Chondrocyte (in vitro differentiated cells): Measurements from ENCODE around the gene PTK6. TPM values are rescaled to one million over a fixed set of nuclear protein-coding genes. Genes with fewer than 3 reads are reported as not detected.
"Not testable (repeated sequence)": the region's sequence is repeated elsewhere in the genome, so short reads cannot be mapped to it uniquely, and the experiment has no call there.

ENCODE experiments used
- DNase-seq: peaks from one replicate; pipeline ENCODE4 v3.0.0; 2021; ENCODE audit warnings: mixed read lengths, low spot score
- H3K27ac Mint-ChIP-seq: one replicate; pipeline ENCODE4 v1.8.0; 2021; ENCODE audit warnings: mild to moderate bottlenecking, moderate library complexity, mixed read lengths; ENCODE audit not compliant: unreplicated experiment
- H3K27me3 Mint-ChIP-seq: 2 replicates; pipeline ENCODE4 v1.8.0; 2021; ENCODE audit warnings: low read depth, mixed read lengths
- H3K36me3 Mint-ChIP-seq: 2 replicates; pipeline ENCODE4 v1.8.0; 2021; ENCODE audit warnings: low read depth, mixed read lengths
- H3K4me1 Mint-ChIP-seq: 2 replicates; pipeline ENCODE4 v1.8.0; 2021; ENCODE audit warnings: low read depth, mild to moderate bottlenecking, mixed read lengths
- H3K4me3 Mint-ChIP-seq: one replicate; pipeline ENCODE4 v1.8.0; 2021; ENCODE audit warnings: mild to moderate bottlenecking, moderate library complexity, mixed read lengths; ENCODE audit not compliant: unreplicated experiment
- H3K9me3 Mint-ChIP-seq: 2 replicates; pipeline ENCODE4 v1.8.0; 2021; ENCODE audit warnings: low read depth, mixed read lengths
- CTCF ChIP-seq: fragments of 200-600 bp; sonication (generic); IDR thresholded peaks from 2 replicates; pipeline ENCODE4 v1.5.0; 2021; ENCODE audit warnings: antibody characterized with exemption, mild to moderate bottlenecking, moderate library complexity
- total RNA-seq: library from RNA; stranded (reverse); gene quantifications from 3 replicates; pipeline ENCODE4 v1.2.1, GENCODE V29; 2021

PTK6 gene
- total RNA-seq, 1 donor from 2014 or later, result not detected

- Mint-ChIP-seq H3K27ac (no peak overlapping the region), H3K27me3 (peaks cover 1% of the 10 kb centered on the region), H3K4me1 (peaks cover 20% of the 10 kb centered on the region), H3K9me3 (peaks cover 8% of the 10 kb centered on the region), H3K36me3 (peaks cover 3% of the 10 kb centered on the region), H3K4me3 (no peak overlapping the region)
- DNase-seq, result no peak
- TF ChIP-seq CTCF, result no peak
Observed at GRCh38 chr20:63517376-63518309, 19.5 kb downstream of the PTK6 start.

GRCh38 chr20:63514520-63514919 is 22.7 kb downstream of the PTK6 start:
- not testable (repeated sequence) for H3K36me3 Mint-ChIP-seq, H3K27ac Mint-ChIP-seq, H3K27me3 Mint-ChIP-seq, H3K4me3 Mint-ChIP-seq, H3K4me1 Mint-ChIP-seq, H3K9me3 Mint-ChIP-seq, DNase-seq

DNA sequence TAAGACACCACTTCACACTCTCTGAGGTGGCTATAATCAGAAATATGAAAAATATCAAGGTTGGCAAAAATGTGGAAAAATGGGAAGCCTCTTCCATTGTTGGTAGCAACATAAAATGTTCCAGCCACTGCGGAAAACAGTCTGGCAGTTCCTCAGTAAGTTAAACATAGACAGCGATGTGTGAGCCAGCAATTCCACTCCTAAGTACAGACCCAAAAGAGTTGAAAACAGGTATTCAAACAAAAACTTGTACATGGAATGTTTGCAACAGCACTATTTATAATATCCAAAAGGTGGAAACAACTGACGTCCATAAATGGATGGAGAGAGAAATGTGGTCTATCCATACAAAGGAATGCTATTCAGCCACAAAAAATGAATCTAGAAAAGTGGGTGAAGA is 24.0 kb downstream of the PTK6 start:
- no peak overlapping the region for H3K4me3 Mint-ChIP-seq
- no peaks in the 10 kb centered on the region for H3K4me1 Mint-ChIP-seq
- no peak for DNase-seq
- H3K27ac Mint-ChIP-seq, result no peak overlapping the region
- peaks cover under 1% of the 10 kb centered on the region for H3K36me3 Mint-ChIP-seq
- peaks cover 3% of the 10 kb centered on the region for H3K27me3 Mint-ChIP-seq
- H3K9me3 Mint-ChIP-seq, result peaks cover 13% of the 10 kb centered on the region
- TF ChIP-seq CTCF, result no peak

DNA sequence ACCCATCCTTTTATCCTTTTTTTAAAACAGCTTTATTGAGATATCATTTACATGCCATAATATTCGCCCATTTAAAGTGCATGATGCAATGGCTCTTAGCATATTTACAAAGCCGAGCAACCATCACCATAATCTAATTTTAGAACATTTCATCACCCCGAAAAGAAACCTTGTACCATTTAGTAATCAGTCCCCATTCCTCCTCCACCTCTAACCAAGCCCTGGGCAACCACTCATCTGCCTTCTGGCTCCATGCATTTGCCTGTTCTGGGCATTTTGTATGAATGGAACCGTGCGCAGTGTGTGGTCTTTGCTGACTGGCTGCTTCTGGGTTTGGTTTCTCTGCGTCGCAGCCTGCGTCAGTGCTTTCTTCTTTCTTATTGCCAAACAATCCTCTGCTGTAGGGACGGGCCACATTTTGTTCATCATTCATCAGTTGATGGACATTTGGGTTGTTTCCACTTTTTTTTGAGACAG is 28.1 kb downstream of the PTK6 start:
- no peak for DNase-seq
- H3K27me3 Mint-ChIP-seq, result peaks cover 11% of the 10 kb centered on the region
- peaks cover 33% of the 10 kb centered on the region for H3K9me3 Mint-ChIP-seq
- TF ChIP-seq CTCF, result no peak
- no peaks in the 10 kb centered on the region for H3K4me1 Mint-ChIP-seq
- no peak overlapping the region for H3K4me3 Mint-ChIP-seq
- peaks cover 10% of the 10 kb centered on the region for H3K36me3 Mint-ChIP-seq
- no peak overlapping the region for H3K27ac Mint-ChIP-seq

DNA sequence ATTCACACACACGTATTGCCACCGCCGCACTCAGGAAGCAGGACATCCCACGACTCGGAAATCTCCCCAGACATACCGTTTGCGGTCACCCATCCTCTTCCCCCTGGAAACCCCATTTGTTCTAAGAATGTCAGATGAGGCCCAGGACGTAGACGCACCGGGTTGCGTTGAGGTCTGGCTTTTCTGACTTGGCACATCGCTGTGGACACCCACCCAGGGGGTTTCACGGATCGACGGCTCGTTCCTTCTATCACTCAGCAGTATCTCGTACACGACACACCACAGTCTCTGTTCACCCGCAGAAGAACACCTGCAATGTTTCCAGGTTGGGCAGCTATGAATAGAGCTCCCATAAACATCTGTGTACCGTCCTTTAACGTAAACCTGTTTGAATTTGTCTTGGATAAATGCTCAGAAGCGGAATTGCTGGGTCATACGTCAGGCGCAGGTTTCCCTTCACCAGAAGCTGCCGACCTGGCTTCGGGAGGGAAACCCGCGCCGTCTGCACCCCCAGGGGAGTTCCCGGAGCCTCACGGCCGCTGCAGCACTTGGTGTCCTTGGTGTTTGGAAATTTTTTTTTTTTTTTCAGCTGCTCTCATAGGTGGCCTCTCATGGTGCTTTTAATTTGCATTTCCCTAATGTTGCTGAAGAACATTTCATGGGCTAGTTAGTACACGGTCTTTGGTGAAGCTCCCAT is 29.0 kb downstream of the PTK6 start:
- H3K4me3 Mint-ChIP-seq, result no peak overlapping the region
- no peaks in the 10 kb centered on the region for H3K4me1 Mint-ChIP-seq
- no peak overlapping the region for H3K27ac Mint-ChIP-seq
- peaks cover 10% of the 10 kb centered on the region for H3K36me3 Mint-ChIP-seq
- no peak for DNase-seq
- TF ChIP-seq CTCF, result no peak
- peaks cover 10% of the 10 kb centered on the region for H3K27me3 Mint-ChIP-seq
- H3K9me3 Mint-ChIP-seq, result peaks cover 28% of the 10 kb centered on the region
